Measurements from ENCODE around the gene RAE1. TPM values are rescaled to one million over a fixed set of nuclear protein-coding genes. Genes with fewer than 3 reads are reported as not detected.

The RAE1 gene
- total RNA-seq, 6 experiments from 2014 or later = 8.6 to 22.1 (median 11.1) TPM

- Histone ChIP-seq H3K27ac (no peak overlapping the region), H3K4me3 (no peak overlapping the region), H3K27me3 (no peaks in the 10 kb centered on the region), H3K9me3 (no peaks in the 10 kb centered on the region), H3K36me3 (no peaks in the 10 kb centered on the region), H3K4me1 (peaks cover 0 to 5% (median 0%) of the 10 kb centered on the region in 4 donors)
- intact Hi-C loops (cut with DNase I) = no loop called here
- WGBS (ENCODE audit: insufficient coverage, low coverage, low lambda C conversion rate, missing lambda C conversion rate) = 92% methylated on average over 6 of the region's 16 CpGs
- TF ChIP-seq POLR2A (IDR thresholded peaks at IDR 0.05) (no peak), CTCF (IDR thresholded peaks at IDR 0.05) (no peak)
- ATAC-seq = no peak
- DNase-seq = peak in 2 of 3 donors; percentile 10 to 44
Observed at GRCh38 chr20:57396212-57396983, 45.3 kb downstream of the RAE1 start.

GRCh38 chr20:57396984-57397692 is 46.1 kb downstream of the RAE1 start:
- TF ChIP-seq POLR2A (IDR thresholded peaks at IDR 0.05) (no peak), CTCF (IDR thresholded peaks at IDR 0.05) (no peak)
- no peak for ATAC-seq
- no peaks in the 10 kb centered on the region for H3K9me3 ChIP-seq
- WGBS (ENCODE audit: insufficient coverage, low coverage, low lambda C conversion rate, missing lambda C conversion rate) = 86% methylated on average over 7 of the region's 16 CpGs
- H3K27ac ChIP-seq = no peak overlapping the region
- peak in 2 of 3 donors; percentile 12 to 47 for DNase-seq
- H3K27me3 ChIP-seq = no peaks in the 10 kb centered on the region
- no peaks in the 10 kb centered on the region for H3K36me3 ChIP-seq
- H3K4me3 ChIP-seq = no peak overlapping the region
- intact Hi-C loops (cut with DNase I) = no loop called here
- peaks cover 0 to 4% (median 0%) of the 10 kb centered on the region in 4 donors for H3K4me1 ChIP-seq

GRCh38 chr20:57397693-57398108 is 46.6 kb downstream of the RAE1 start:
- Histone ChIP-seq H3K4me3 (no peak overlapping the region), H3K9me3 (no peaks in the 10 kb centered on the region), H3K27ac (no peak overlapping the region), H3K4me1 (no peaks in the 10 kb centered on the region), H3K27me3 (no peaks in the 10 kb centered on the region), H3K36me3 (no peaks in the 10 kb centered on the region)
- 60% methylated on average over 9 of the region's 13 CpGs for WGBS (ENCODE audit: insufficient coverage, low coverage, low lambda C conversion rate, missing lambda C conversion rate)
- no peak for TF ChIP-seq POLR2A (IDR thresholded peaks at IDR 0.05)
- TF ChIP-seq CTCF (IDR thresholded peaks at IDR 0.05) = no peak
- ATAC-seq = peak in 1 of 4 donors; percentile 12
- intact Hi-C loops (cut with DNase I) = no loop called here
- peak in 2 of 3 donors; percentile 25 to 57 for DNase-seq

GRCh38 chr20:57398231-57398821 is 47.3 kb downstream of the RAE1 start:
- peak in 2 of 3 donors; percentile 49 to 69 for DNase-seq
- H3K36me3 ChIP-seq = no peaks in the 10 kb centered on the region
- H3K4me3 ChIP-seq = no peak overlapping the region
- ATAC-seq = peak; percentile 30 to 54 (median 43)
- no peaks in the 10 kb centered on the region for H3K27me3 ChIP-seq
- H3K9me3 ChIP-seq = no peaks in the 10 kb centered on the region
- no peaks in the 10 kb centered on the region for H3K4me1 ChIP-seq
- intact Hi-C loops (cut with DNase I) = no loop called here
- TF ChIP-seq POLR2A (IDR thresholded peaks at IDR 0.05) (no peak), CTCF (IDR thresholded peaks at IDR 0.05) (no peak)
- H3K27ac ChIP-seq = no peak overlapping the region
- 51% methylated on average over 14 of the region's 27 CpGs for WGBS (ENCODE audit: insufficient coverage, low coverage, low lambda C conversion rate, missing lambda C conversion rate)

Measured in right lobe of liver (tissue), 6 donors.